ENCODE results near the gene ANTXRL.

GRCh38 chr10:46239247-46239646 lies 47.5 kb upstream of the ANTXRL start:
- TF ChIP-seq CTCF (IDR thresholded peaks at IDR 0.05; ENCODE audit: low read depth, low read length) (no peak), EZH2phosphoT487 (IDR thresholded peaks at IDR 0.05; ENCODE audit: low read depth) (no peak)
